CD4-positive, alpha-beta T cell treated with Interleukin-21 for 1 hour (primary cell): ENCODE data around the gene USP24.
A peak's percentile ranks its signal among the peaks of the same experiment; 100 is the strongest.
"Not testable (repeated sequence)": the region's sequence is repeated elsewhere in the genome, so short reads cannot be mapped to it uniquely, and the experiment has no call there.

Source experiments
- DNase-seq: peaks from one replicate; pipeline ENCODE4 v3.0.0-alpha.2; 2020

The USP24 gene

DNA sequence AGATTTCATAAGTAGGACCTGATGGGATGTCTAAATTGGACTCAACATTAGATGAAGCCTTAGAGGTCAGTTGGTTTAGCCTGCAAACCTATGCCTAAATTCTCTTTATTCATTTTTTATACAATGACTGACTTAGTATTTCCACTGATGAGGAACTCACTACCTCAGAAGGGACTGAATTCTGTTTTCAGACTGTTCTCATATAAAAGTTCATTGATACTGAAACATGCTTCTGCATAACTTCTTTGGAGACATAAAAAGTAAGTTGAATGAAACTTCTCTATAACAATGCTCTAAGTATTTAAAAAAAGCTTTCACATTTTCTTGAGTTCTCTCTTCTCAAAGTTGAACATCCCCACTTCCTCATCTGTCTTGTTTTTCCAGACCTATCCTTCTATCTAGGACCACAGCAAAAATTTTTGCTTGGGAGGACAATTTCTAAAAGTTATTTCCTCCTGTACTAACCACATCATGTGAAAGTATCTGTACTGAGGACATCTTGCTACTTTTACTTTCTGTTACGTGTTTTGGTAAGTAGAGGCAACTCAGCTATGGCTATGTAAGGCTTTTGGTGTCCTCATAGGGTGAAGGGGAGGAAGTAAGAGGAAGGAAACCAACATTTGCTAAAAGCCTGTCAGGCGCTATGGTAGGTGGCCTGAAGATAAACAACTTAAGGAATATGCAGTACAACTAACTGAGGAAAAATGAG lies 64.1 kb downstream of the USP24 start:
- peak; percentile 58 for DNase-seq

DNA sequence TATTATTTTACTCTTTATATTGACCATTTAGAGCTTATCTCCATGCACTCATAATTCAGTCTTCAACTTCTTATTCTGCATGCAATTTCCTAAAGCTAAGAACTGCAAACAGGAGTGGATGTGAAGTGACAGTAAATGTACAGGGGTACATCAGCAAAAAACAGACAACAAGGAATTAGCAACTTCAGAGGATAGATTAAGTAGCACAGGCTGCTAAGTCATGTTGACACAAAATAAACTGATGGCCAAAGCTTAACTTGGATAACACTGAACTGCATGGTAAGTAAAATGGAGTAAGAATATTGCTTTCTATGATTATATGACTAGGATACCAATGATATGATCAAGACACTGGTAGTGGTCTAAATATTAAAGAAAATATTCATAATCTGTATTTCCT lies 66.5 kb downstream of the USP24 start:
- no peak for DNase-seq

DNA sequence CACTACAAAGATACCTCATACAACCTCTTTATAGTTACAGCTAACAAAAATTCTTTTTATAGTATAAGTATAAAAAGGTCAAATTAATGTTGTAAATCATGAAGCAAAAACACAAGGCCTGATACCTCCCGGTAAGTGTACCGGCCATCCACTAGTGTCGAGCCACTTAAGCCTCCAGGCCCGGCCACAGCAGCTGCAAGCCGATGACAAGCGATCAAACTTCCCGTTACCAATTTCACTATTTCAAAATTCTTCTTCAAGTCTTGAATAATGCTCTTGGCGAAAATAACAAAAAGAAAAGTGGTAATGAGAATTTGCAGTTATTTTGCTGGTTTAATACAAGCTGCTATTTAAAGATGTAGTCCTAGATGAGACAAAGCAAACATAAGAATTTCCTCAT lies 67.6 kb downstream of the USP24 start:
- DNase-seq = no peak

DNA sequence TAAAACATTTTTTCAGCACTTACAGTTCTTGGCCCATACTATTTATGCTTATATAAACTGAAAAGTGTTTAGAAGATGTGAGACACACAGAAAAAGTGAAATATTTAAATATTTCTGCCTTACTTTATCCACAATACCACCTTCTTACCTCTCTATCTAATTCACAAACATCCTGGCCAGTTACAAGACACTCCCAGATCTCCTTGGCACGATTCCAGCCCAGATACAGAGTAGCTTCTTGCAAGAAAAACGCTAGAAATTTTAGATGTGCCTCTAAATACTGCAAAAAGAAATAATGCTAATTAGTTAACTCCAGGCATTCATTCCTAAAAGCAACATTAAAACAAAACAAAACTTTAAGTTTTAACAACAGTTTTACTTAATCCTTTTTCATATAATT lies 68.4 kb downstream of the USP24 start:
- DNase-seq = no peak

DNA sequence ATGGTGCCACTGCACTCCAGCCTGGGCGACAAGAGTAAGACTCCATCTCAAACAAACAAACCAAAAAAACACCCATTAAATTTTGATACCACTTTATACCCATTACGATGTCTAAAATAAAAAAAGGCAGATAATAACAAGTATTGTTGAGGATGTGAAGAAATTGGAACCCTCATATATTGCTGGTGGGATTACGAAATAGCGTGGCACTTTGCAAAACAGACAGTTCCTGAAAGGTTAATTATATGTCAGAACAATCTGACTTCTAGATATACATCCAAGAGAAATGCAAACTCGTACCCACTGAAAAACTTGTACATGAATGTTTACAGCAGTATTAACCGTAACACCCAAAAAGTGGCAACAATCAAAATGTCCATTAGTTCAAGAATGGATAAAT lies 70.3 kb downstream of the USP24 start:
- DNase-seq = no peak

DNA sequence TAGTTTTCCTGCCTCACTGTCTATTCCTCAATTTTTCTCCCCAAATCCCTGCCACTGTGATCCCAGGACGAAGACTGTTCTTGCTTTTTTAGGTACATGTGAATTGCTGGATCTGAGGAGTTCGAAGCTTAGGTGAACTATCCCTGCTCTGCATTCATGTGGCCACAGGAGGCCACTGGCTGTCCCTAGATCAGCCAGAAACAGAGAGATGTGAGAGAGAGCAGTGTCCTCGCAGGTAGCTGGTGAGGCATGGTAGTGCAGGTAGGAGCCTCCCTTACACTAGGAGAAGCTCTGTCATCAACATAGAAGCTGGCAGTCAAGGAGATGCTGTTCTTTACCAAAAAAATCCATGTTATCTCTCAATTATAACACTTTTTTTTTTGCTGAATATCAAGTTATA lies 71.5 kb downstream of the USP24 start:
- DNase-seq = peak; percentile 15

DNA sequence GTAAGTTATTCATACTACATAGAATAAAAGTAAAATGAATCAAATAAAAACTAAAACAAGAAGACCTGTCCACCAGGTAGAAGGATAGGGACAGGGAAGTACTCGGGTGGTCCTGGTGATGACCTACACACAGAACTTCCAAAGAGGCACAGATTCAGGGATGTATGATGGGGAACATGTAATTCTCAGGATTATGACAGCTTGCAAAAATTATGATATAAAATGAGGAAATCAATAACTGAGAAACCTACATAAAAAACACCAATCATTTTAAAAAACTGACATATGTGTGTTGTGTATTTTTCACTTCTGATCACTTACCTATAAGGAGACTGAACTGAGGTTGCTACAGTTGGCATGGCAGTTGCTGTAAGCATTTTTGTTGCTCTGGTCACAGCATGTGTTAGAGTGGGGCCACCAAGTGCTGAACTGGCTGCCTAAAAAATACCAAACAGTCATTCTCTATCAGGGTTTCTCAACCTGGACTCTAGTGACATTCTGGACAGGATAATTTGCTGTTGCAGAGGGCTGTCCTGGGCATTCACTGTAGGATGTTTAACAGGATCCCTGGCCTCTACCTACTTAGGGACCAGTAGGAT lies 73.8 kb downstream of the USP24 start:
- DNase-seq = no peak

DNA sequence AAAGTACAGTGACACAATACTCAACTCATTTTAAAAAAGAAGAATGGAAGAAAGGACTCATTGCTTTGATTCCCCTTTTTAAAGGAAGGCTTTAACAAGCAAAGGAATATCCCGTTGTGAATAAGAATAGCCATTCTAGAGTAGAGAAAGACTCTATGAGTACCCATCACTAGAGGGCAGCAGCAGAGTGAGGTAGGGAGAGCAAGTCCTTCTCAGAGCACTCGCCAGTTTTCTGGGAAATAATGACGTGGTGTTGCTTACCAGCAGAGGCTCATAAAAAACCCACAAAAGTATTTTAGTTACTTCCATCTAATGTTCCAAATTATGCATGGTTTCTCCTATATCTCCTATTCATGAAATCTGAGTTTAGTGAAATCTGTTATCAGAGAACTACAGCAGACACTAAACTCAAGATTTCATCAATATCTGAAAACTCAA lies 74.6 kb downstream of the USP24 start:
- DNase-seq = peak; percentile 88

DNA sequence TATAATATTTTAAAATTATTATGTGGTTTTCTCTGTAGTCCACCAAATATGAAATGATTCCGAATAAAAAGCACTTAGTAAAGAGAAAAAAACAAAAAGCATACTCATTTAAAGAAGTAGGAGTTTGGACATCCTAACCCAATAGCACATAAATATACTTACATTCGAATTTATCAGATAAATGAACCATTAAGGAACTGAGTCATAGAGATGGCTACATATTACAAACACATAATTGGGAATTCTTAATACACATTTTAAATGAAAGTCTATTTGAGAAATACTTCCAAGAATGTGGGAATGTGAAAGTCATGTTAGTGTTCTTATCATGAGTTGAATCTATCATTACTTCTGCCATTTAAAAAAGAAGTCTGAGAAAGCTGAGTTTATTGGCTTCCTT lies 75.0 kb downstream of the USP24 start:
- DNase-seq = no peak

DNA sequence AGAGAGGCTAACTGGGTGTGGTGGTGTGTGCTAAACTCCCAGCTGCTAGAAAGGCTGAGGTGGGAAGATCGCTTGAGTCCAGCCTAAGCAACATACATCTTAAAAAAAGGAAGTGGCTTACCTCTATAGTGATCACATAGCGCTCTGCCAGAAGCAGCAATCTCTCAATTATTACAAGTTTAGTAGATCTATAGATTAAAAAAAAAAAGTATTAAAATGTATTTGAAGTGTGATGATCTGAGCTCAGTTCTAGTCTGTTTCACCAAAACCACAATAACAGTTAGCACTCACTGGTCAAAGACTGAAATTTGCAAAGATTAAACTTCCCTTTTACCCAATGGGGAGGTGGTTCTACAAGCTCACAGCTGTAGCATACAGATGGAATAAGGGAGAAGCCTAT lies 76.3 kb downstream of the USP24 start:
- peak; percentile 35 for DNase-seq

DNA sequence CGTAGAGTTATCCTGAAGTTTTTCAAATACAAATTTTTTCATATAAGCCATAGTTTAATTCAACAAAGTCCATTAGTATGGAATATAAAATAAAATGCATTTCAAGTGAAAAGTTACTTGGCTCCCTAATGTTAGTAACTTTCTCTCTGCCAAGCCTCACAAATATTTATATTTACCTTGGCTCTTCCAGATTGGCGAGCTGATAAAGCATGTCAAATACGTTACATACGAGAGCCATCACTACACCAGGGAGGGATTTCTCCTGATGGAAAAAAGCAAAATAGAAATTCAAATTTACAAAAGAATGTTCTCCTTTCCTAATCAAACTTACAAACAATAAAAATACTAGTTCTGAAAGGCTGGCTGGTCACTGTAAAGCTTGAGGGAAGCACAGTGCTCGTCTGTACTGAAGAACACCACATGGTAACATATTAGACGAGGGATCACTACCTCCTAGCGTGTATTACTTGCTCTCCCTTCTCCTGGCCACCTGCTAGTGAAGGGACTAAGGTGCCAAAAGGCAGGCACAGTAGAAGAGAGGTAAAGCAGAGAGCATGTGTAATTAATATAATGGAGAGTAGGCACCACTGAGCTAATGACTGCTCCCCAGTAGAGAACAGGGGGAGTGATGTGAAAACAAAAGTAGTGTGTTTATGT lies 80.9 kb downstream of the USP24 start:
- no peak for DNase-seq

DNA sequence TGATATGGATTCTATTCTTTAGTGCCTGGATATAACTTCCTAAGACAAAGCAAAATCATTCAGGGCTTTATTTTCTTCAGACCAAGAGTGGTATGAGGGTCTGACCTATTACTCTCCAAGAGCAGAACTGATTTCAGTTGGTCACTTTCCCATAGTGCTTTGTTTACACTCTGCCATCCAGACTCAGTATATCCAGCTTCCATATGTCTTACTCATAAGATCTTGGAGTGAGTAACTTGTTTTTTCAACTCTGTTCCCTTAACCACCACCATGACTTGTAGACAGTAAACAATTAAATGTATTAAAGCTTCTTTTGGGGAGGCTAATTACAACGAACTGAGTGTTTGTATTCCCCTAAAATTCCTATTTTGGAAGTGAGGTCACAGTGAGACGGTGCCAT lies 83.4 kb downstream of the USP24 start:
- no peak for DNase-seq

DNA sequence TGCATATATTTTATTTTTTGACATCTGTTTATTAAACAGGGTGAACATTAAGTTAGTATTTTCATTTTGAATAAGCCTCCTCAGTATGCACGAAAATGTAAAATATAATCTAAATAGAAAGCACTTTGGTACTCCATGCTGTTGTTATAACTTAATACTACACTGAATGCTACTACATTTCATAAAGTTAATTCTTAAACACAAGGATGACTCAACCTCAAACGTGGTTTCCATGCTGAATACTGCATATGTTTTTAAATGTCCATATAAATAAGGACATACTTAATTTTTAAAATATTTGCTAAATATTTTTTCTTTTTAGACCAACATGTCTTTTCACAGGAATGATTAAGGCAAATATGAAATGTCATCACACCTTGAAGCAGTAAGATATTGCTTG lies 83.9 kb downstream of the USP24 start:
- no peak for DNase-seq

DNA sequence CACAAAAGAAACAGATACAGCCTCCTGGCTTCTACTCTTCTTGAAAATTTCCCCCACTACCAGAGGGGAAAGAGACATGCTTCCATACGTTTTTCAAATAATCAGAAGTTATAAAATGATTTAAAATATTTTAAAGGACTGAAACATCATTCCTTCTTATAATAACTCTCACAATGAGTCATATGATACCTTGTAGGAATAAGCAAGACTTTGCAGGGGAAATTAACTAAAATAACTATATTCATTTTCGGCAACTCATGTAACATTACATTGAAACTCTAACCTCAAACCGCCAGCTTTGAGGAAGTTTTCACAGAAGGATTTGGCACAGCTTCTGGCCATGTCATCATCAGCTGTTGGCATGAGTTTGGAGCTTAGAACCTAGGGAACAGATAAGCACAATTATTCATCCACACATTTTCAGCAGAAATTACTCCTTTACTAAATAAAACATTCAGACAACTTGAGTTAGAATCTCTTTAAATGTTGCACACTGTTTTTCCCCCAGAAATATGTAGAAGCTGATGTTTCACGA lies 85.9 kb downstream of the USP24 start:
- no peak for DNase-seq

DNA sequence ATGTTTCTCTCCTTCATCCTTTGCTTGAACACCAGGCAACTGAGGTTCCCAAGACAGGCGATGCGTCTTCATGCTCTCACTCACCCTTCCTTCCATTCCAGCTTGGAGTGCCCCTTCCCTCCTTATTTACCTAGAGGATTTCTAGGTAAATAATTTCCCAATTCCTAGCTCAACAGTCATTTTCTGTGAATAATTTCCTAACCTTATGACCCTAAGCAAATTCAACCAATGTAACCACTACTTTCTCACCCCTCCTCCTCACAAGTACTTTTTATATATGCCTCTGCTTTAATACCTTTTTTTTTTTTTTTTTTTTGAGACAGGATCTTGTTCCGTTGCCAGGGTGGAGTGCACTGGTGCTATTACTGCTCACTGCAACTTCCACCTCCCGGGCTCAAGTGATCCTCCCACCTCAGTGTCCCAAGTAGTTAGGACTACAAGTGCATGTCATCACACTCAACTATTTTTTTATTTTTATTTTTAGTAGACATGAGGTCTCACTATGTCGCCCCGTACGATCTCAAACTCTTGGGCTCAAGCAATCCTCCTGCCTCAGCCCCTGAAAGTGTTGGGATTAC lies 86.7 kb downstream of the USP24 start:
- peak; percentile 20 for DNase-seq

DNA sequence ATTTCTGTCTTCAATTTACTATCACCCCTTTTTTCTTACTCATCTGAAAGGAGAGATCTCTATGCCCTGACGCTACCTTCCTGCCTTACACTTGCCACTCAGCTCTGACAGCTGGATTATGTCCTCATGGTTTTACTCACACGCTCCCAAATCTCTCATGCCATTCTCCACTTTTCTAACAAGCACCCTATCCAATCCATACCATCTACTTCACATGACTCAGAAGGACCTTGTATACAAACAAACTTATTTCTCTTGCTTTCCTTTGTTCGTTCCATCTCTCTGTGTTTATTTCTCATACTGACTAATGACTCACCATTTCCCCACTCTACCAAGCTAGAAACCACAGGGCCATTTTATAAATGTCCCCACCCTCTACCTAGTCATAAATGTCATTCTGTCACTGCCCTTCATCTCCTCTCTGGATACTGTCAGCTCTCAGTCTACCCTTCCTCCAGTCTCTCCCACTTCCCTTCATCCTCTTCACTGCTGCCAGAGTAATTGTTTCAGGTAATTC lies 87.3 kb downstream of the USP24 start:
- peak; percentile 45 for DNase-seq

DNA sequence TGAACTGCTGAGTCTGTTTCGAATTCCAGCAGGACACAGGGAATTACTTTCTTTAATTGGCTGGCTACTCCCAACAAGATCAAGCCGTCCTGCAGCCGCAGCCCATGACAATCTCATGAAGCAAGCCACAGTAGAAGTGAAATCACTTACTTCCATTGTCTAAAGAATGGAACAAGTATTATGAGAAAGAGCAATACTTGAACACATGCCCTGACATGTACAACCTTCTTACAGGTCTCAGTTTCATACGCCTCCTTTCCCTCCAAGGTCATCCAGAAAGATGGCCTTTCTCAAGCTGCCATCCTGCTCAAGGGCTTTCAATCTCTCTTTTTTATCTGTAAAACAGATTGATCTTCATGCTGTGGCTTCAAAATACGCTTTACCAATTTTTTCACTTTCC lies 90.7 kb downstream of the USP24 start:
- no peak for DNase-seq

DNA sequence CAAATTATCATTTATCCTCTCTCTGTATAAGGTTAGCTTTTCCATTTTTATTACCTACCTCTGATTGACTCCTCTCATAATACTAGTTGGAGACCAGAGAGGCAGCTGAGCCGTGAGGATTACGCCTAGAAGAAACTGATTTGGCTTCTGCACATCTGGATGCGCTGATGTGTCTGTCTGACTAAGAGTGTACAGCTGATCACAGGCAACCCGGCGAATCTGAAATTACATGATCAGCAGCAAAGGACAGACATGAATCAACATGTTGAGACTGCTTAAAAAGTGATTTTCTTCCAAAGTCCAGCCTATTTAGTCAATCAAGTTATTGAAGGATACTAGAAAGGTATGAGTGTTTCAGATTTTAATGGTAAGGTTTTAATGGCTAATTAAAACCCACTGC lies 94.6 kb downstream of the USP24 start:
- no peak for DNase-seq

DNA sequence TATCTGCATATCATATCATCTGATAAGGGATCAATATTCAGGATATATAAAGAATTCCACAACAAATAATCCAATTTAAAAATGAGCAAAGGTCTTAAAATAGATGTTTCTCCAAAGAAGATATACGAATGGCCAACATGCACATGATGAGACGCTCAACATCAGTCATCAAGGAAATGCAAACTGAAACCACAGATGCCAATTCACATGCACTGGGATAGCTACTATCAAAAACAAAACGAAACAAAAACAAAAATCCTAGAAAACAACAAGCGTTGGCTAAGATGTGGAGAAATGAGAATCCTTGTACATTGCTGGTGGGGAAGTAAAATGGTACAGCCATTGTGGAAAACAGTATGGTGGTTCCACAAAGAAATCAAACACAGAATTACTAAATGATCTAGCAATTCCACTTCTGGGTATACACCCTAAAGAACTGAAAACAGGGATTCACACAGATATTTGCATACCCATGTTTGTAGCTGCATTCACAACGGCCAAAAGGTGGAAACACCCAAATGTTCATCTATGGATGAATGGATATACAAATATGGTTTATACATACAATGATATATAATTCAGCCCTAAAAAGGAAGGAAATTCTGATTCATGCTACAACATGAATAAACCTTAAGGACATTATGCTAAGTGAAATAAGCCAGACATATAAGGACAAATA lies 96.4 kb downstream of the USP24 start:
- DNase-seq = no peak

DNA sequence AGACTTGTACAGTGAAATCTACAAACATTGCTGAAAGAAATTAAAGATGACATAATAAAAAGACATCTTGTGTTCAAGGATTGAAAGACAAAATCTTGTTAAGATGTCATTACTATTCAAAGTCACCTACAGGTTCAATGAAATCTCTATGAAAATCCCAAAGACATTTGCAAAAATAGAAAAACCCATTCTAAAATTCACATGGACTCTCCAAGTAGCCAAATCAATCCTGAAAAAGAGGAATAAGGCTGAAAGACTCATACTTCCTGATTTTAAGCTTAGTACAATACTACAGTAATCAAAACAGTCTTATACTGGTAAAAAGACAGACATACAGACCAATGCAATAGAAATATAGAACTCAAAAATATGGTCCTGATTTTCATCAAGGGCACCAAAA lies 97.2 kb downstream of the USP24 start:
- no peak for DNase-seq

DNA sequence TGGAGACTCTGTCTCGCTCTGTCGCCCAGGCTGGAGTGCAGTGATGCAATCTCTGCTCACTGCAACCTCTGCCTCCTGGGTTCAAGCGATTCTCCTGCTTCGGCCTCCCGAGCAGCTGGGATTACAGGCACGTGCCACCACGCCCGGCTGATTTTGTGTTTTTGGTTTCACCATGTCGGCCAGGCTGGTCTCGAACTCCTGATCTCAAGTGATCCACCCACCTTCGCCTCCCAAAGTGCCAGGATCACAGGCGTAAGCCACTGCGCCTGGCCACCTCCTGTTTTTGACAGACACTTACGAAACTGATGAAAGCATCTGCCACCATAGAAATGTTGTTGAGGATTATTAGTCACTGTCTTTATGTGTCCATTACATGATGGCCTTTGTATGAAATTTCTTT lies 106.2 kb downstream of the USP24 start:
- DNase-seq = not testable (repeated sequence)

DNA sequence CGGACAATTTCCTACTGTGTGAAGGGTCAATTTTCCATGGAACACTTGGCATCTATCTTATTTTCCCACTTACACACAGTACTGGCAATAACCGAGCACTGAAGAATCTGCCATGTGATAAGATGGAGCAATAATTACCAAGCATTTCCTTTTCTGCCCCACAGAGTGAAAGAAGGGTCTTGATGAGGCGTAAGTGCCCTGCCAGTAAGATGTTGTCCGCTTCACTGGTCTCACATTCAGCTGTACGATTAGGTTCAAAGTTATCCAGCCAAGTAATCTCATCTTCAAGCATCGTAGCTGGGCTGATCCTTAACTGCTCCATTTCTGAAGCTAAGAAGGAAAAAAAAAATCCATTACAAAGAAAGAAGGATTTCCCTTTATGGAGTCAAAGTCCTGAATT lies 108.1 kb downstream of the USP24 start:
- no peak for DNase-seq

DNA sequence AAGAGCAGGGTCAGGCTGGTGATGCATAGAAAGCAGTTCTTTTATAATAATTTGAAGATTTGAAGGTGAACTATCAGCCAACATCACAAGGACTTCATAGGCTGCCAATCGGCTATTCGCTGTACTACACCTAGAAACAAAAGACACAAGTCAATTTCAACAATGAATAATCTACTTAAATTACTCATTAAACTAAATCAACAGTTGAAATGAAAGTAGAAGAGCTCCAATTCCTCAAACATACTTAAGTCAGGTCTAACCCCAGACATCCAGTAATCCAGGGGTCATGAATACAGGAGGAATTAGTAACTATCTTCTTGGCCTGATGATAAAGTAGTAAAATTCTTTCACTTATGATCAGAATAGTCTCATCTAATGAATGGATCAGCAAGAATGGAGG lies 111.3 kb downstream of the USP24 start:
- no peak for DNase-seq
